Measurements from ENCODE around the gene KRT14. TPM values are rescaled to one million over a fixed set of nuclear protein-coding genes. Genes with fewer than 3 reads are reported as not detected.
"Not testable (repeated sequence)": the region's sequence is repeated elsewhere in the genome, so short reads cannot be mapped to it uniquely, and the experiment has no call there.

The KRT14 gene
- total RNA-seq, 1 donor from 2014 or later: not detected

DNA sequence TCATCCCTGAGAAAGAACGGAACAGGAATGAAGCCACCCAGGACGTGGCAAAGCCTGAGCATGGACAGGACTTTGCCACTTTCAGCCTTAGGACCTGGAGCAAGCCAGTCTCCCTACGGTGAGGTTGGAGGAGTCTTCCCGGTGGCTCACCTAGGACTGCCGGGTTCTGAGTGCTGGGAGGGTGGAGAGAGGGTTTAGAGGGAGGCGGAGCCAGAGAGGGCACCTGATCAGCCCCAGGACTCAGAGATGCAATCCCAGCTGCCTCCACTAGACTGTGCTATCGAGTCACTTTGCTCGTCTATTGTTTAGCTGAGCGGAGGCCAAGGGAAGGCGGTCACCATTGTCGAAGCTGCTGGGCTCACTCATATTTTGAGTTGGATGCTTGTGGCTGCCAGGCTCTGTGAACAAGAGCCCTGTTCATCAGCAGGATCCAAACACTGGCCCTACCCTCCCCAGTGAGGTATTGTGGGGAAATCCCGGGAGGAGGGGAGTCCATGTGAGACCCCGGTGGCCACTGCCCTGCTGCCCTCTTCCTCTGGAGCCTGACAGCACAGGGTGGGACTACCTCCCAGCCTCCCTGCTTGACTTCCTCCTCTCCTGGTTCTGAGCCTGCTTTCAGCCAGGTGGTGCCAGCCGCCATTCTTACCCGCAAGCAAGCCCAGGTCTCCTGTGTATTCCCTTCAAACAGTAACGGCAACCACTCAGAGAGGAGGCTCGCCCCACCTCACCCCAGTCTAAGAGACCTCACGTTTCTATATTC is 7.0 kb downstream of the KRT14 start:
- intact Hi-C loops (cut with micrococcal nuclease): loop anchor here (2.0 kb wide), 1 partner anchor 69 kb away; no protein-coding TSS in a partner anchor

- intact Hi-C loops (cut with micrococcal nuclease): loop anchor here (2.0 kb wide), 1 partner anchor 70 kb away; no protein-coding TSS in a partner anchor
Observed at GRCh38 chr17:41578971-41579370, 7.7 kb downstream of the KRT14 start.

DNA sequence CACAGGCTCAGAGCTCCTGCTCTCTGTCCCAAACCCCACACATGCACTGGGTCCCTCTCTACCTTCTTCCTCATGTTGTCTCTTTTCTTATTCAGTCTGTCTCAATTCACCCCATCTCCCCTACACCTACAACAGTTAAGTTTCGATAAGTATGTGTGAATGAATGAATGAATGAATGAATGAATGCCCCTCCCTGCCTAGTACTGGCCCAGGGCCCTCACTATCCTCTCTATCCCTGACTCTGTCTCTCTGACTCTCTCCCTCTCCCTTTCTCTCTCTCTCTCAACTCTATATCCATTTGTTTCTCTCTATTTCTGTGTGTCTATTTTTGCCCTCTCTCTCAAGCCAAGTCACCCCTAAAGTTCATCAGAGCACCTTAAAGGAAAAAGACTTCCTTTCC is 8.2 kb downstream of the KRT14 start:
- intact Hi-C loops (cut with micrococcal nuclease): loop anchor here (2.0 kb wide), 1 partner anchor 70 kb away; no protein-coding TSS in a partner anchor

DNA sequence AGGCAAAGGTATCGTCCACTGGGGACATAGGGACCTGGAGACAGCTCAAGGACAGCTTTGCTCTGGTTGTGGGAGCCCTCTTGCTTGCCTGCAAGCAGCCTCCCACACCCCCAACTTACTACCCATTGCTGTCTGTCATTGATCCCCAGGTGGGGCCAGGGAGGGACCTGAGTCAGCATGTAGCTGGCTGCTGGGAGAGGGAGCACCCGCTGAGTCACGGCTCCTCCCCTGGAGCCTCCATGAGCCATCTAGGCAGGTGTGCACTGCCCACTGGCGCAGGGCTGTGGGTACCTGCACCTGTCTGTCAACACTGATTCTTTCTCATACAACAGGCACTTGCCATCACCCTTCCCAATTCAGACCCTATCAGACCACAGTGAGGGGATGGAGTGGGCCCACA is 10.0 kb downstream of the KRT14 start:
- intact Hi-C loops (cut with micrococcal nuclease): not testable (repeated sequence)

GRCh38 chr17:41575336-41575735 is 11.4 kb downstream of the KRT14 start:
- intact Hi-C loops (cut with micrococcal nuclease): no loop called here

DNA sequence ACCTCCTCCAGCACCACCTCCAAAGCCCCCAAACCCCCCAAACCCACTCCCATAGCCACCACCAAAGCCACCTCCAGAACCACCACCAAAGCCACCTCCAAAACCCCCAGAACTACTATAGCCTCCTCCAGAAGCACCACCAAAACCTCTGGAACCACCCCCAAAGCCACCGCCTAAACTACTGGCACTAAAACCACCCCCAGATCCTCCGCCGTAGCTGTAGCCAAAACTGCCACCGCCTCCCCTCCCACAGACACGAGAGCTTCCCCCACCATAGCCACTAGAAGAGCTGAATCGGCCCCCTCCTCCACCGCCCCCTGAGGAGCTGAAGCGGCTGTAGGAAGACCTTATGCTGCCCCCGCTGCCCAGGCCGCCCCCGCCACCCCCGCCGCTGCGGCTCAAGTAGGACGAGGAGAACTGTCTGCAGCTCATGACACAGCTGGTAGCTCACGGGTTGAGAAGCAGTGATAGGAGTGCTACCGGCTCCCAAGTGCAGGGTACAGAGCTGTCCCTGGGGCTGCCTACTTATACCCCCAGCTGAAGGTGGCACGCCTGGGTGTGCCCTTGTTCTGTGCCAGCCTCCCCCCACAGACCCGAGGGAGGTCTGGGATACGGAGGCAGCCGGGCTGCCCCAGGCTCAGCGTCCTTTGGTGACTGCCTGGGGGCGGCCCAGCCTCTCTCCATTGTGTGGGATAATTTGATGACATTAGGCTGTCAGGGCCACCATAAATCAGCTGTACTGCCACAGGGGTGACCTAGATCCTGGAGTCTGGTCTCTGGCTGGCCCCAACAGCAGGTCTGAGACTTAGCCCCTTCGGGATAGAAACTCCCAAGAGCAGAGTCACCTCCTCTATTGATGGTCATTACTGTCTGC is 14.9 kb downstream of the KRT14 start, which contains the start of gene KRT9:
Gene KRT9, minus strand, starts transcription at position 499 of the 874 bp plus-strand sequence. Its CDS starts 67 bp downstream, at position 432.
- intact Hi-C loops (cut with micrococcal nuclease): no loop called here

GRCh38 chr17:41567317-41567716 is 19.4 kb downstream of the KRT14 start:
- intact Hi-C loops (cut with micrococcal nuclease): no loop called here

- intact Hi-C loops (cut with micrococcal nuclease): no loop called here
Observed at GRCh38 chr17:41565338-41565737, 21.4 kb downstream of the KRT14 start.

DNA sequence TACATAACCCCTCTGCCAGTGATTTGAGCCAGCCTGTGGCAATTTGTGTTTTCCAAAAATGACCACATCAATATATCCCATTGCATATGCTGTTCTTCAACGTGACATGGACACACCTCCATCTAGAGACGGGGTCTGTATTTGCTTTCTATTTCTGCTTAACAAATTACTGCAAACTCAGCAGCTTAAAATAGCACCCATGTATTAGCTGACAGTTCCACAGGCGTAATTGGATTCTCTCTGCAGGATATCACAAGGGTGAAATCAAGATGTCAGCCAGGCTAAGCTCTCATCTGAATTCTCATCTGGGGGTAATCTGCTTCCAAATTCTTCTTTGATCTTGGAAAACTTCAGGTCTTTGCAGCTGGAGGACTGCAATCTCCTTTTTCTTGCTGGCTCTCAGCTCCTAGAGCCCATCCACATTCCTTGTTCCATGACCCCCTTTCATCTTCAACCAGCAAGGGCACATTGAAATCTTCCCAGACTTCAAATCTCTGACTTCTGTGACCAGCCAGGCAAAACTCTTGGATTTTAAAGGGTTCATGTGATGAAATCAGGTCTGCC is 23.0 kb downstream of the KRT14 start:
- intact Hi-C loops (cut with micrococcal nuclease): no loop called here

GRCh38 chr17:41561554-41561953 is 25.1 kb downstream of the KRT14 start:
- intact Hi-C loops (cut with micrococcal nuclease): no loop called here

DNA sequence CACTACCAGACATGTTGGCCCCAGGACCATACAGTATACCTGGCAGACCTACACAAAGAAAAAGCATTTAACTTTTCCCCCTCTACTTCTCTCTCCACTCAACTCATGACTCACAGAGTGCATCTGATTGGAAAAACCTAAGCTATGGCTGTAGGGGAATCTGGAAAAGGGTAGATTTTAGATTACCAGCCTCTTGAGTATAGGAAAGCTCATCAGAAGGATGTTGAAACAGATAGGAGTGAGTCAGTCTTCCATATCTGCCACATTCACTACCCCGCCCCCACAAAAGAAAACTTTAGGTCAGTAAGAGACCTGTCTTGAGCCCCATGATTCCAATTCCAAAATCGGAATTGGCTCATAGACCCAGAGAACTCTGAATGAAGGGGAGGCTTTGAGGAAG is 27.1 kb downstream of the KRT14 start:
- intact Hi-C loops (cut with micrococcal nuclease): no loop called here

DNA sequence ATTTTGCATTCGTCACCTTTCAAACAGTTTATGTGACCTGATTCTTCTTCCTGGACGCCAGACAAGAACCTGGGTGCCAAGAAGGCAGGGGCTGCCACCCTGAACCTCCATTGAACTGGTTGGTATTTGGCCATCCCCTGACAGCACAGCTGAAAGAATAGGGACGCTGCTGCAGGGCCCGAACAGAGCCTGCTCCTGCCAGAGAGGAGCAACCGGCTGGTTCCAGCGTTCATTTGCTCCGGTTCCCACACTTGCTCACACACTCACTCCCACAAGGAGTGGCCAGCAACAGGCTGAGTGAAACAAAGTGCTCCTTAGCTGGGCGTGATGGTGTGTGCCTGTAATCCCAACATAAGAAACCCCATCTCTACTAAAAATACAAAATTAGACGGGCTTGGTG is 29.8 kb downstream of the KRT14 start:
- intact Hi-C loops (cut with micrococcal nuclease): no loop called here

GRCh38 chr17:41556306-41556705 is 30.4 kb downstream of the KRT14 start:
- intact Hi-C loops (cut with micrococcal nuclease): no loop called here

- intact Hi-C loops (cut with micrococcal nuclease): no loop called here
Observed at GRCh38 chr17:41555105-41555887, 31.4 kb downstream of the KRT14 start.

- intact Hi-C loops (cut with micrococcal nuclease): no loop called here
Observed at GRCh38 chr17:41553987-41554680, 32.6 kb downstream of the KRT14 start.

GRCh38 chr17:41553176-41553575 is 33.5 kb downstream of the KRT14 start:
- intact Hi-C loops (cut with micrococcal nuclease): no loop called here

DNA sequence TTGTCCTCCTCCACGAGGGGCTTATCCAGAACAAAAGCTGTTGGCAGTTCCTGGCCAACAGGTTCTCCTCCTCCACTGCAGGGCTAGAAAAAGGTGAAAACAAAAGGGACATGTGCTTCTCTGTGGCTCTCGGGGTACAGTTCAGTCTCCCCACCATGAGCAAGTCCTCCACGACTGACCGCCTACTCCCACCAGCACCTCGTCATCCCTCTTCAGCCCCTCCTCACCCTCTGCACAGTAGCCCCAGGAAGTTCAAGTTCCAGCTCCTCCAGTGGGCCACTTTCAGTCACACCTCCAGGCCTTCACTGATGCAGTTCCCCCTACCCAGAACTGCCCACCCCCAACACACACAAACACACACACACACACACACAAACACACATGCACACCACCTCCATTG is 34.2 kb downstream of the KRT14 start:
- intact Hi-C loops (cut with micrococcal nuclease): no loop called here

DNA sequence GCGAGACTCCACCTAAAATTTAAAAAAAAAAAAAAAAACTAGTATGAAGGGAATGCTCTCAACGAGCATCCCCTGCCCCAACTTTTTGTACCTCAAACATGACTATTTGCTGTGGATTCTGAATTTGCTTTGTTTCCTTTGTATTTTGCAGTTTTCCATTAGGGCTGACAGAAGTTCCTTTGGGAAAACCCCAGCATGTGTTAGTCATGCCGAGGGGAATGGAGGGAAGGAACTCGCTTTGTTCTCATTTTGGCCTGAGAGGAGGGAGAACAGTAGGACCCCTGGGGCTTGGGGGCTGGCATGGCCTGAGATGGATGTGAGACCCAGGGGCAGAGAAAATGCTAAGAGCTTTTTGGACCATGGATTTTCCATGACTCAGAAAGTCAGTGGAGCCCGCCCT is 35.3 kb downstream of the KRT14 start:
- intact Hi-C loops (cut with micrococcal nuclease): no loop called here

DNA sequence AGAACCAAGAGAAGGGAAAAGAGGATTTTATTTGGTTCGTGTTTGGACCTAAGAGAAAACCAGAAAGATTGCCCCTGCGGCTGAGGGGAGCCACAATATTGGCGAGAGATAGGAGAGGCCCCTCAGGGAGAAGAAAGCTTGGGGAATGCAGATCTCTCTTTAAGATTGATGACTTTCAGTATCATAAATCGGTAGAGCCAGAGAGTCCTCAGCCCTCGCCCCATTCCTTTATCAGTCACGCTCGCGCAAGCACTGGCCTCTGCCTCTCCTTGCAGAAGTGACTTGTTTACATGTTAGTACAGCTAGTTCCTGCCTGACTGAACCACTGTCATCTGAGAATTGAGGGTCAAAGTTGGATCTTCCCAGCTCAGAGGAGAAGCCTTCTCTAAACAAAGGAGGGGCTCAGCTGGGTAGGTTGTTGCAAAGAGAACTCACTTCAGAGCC is 37.1 kb downstream of the KRT14 start:
- intact Hi-C loops (cut with micrococcal nuclease): loop anchor here (1.0 to 5.0 kb wide), 4 partner anchors 99 to 747 kb away; no protein-coding TSS in a partner anchor

Data from T-helper 2 cell treated with Interferon-gamma antibody and Interleukin-4, amounts not matched to agents 100 ng/mL and 5 ng/mL, for 36 hours (primary cell).